Chondrocyte (in vitro differentiated cells): Measurements from ENCODE around the gene ANKRD11. TPM values are rescaled to one million over a fixed set of nuclear protein-coding genes. Genes with fewer than 3 reads are reported as not detected.
"Not testable (repeated sequence)": the region's sequence is repeated elsewhere in the genome, so short reads cannot be mapped to it uniquely, and the experiment has no call there.

Source experiments
- DNase-seq: peaks from one replicate; pipeline ENCODE4 v3.0.0; 2021; ENCODE audit warnings: mixed read lengths, low spot score
- H3K27ac Mint-ChIP-seq: one replicate; pipeline ENCODE4 v1.8.0; 2021; ENCODE audit warnings: mild to moderate bottlenecking, moderate library complexity, mixed read lengths; ENCODE audit not compliant: unreplicated experiment
- H3K27me3 Mint-ChIP-seq: 2 replicates; pipeline ENCODE4 v1.8.0; 2021; ENCODE audit warnings: low read depth, mixed read lengths
- H3K36me3 Mint-ChIP-seq: 2 replicates; pipeline ENCODE4 v1.8.0; 2021; ENCODE audit warnings: low read depth, mixed read lengths
- H3K4me1 Mint-ChIP-seq: 2 replicates; pipeline ENCODE4 v1.8.0; 2021; ENCODE audit warnings: low read depth, mild to moderate bottlenecking, mixed read lengths
- H3K4me3 Mint-ChIP-seq: one replicate; pipeline ENCODE4 v1.8.0; 2021; ENCODE audit warnings: mild to moderate bottlenecking, moderate library complexity, mixed read lengths; ENCODE audit not compliant: unreplicated experiment
- H3K9me3 Mint-ChIP-seq: 2 replicates; pipeline ENCODE4 v1.8.0; 2021; ENCODE audit warnings: low read depth, mixed read lengths
- total RNA-seq: library from RNA; stranded (reverse); gene quantifications from 3 replicates; pipeline ENCODE4 v1.2.1, GENCODE V29; 2021
- TF ChIP-seq, protein P1 (sequence below): fragments of 200-600 bp; sonication (generic); IDR thresholded peaks from 2 replicates; pipeline ENCODE4 v1.5.0; 2021; ENCODE audit warnings: antibody characterized with exemption, mild to moderate bottlenecking, moderate library complexity

Gene ANKRD11
- total RNA-seq, 1 donor from 2014 or later, result 180 TPM

DNA sequence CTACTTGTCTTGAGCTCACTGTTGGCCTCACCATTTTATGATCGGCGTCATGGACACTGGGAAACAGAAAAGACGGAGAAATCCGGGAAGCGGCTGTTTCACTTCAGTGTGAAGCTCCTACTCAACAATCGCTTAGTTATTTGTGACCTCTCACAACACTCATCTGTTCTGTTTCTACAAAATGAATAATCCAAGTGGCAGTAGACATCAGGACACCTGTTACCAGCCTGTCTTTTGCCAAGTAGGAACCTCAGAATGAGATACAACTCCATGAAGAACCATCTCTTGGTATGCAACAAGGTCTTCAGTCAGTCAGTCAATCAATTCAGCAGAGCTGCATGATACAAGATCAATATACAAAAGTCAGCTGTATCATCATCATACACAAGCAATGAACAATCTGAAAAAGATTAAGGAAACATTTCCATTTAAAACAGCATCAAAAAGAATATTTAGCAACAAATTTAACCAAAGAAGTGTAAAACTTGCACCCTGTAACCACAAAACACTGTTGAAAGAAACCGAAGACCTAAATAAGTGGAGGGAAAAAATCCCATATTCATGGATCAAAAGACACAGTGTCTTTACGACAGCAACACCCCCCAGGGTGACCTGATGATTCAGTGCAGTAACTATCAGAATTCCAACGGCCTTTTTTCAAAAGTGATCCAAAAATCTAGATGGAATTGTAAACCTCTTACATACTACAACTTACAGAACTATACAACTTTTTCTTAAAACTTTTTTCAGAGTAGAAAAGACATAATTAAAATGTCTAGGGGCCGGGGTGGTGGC, 63.4 kb downstream of the ANKRD11 start:
- TF ChIP-seq, protein P1, sequence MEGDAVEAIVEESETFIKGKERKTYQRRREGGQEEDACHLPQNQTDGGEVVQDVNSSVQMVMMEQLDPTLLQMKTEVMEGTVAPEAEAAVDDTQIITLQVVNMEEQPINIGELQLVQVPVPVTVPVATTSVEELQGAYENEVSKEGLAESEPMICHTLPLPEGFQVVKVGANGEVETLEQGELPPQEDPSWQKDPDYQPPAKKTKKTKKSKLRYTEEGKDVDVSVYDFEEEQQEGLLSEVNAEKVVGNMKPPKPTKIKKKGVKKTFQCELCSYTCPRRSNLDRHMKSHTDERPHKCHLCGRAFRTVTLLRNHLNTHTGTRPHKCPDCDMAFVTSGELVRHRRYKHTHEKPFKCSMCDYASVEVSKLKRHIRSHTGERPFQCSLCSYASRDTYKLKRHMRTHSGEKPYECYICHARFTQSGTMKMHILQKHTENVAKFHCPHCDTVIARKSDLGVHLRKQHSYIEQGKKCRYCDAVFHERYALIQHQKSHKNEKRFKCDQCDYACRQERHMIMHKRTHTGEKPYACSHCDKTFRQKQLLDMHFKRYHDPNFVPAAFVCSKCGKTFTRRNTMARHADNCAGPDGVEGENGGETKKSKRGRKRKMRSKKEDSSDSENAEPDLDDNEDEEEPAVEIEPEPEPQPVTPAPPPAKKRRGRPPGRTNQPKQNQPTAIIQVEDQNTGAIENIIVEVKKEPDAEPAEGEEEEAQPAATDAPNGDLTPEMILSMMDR, result no peak
- Mint-ChIP-seq H3K27ac (peak overlapping the region; percentile 42), H3K4me1 (peaks cover 56% of the 10 kb centered on the region), H3K4me3 (no peak overlapping the region), H3K27me3 (no peaks in the 10 kb centered on the region), H3K9me3 (no peaks in the 10 kb centered on the region), H3K36me3 (no peaks in the 10 kb centered on the region)
- DNase-seq, result no peak

DNA sequence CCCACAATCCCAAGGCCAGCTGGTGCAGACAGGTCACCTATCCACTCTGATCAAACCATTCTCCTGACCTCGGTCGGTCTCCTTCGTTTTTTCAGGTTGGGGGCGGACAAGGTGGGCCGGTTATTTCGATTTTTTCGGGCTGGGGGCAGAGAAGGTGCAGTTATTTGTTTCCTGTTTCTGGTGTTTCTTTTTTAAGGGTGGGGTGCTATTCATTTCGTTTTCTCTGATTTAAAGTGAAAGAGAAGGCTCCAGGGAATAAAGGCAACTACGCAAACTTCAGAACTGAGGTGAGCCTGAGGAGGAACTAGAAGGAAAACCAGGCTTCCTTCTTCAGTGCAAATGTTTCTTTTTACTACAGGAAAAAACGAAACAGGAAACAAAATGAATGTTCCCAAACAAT, 64.8 kb downstream of the ANKRD11 start:
- H3K36me3 Mint-ChIP-seq, result peaks cover 2% of the 10 kb centered on the region

DNA sequence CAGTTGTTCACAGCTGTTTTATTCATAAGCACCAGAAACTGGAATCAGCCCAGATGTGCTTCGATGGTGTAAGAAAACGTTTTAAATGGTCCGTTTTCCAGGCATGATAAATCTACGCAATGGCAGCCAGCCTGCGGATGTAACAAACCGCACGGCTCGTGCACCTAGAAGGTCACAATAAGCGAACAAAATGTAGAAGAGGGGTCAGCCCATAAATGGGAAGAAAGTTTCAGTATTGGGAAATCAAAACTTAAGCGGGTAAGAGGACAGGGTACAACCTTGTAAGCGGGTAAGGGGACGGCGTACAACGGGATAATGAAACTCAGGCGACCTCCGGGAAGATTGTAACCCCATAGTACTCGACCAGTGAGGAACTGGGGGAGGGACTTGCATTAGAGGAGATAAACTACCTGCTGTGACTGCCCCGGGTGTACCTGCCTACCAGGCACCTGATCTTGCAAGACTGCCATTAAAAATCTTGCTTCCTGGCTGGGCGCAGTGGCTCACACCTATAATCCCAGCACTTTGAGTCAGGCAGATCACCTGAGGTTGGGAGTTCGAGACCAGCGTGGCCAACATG, 66.6 kb downstream of the ANKRD11 start:
- Mint-ChIP-seq H3K9me3 (no peaks in the 10 kb centered on the region), H3K36me3 (peaks cover 2% of the 10 kb centered on the region), H3K4me3 (no peak overlapping the region), H3K27me3 (no peaks in the 10 kb centered on the region), H3K27ac (peak overlapping the region; percentile 93), H3K4me1 (peaks cover 73% of the 10 kb centered on the region)
- no peak for DNase-seq
- TF ChIP-seq, protein P1, result no peak

More for the DNA sequence above, 64.8 kb downstream of the ANKRD11 start:
- Mint-ChIP-seq H3K9me3 (no peaks in the 10 kb centered on the region), H3K27me3 (no peaks in the 10 kb centered on the region), H3K4me3 (no peak overlapping the region), H3K27ac (peak overlapping the region; percentile 64), H3K4me1 (peaks cover 65% of the 10 kb centered on the region)
- TF ChIP-seq, protein P1, result no peak
- no peak for DNase-seq

DNA sequence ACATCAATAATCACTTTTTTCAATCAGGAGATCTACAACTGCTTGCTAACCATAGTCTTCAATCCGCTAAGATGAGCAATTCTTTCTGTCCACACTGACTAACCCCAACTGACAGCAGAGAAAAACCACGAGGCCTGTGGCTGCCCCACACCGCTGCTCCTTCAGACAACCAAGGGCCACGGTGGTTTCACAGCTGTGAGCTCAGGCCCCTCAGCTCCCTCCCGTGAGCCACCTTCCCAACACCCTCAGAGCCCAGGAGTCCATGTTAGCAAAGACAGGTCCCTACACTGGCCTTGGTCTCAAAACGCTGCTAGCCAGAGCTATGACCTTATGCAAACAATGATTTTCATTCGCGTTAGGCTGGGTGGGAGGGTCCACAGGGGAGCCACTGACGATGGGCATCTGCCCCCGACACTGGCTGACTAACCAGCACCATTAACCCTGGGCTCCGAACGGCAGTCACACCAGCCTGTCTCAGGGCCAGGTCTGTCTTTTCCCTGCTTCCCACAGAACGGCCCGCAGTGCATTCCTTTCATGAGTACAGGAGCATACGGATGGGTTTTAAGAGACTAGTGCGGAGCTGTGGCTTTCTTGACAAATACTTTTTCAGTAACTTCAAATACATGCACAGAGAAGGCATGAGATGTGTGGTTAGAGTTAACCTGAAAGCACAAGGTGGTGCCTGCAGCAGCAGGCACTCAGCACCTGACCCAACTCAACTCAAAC, 67.3 kb downstream of the ANKRD11 start:
- H3K36me3 Mint-ChIP-seq, result peaks cover 2% of the 10 kb centered on the region
- H3K4me1 Mint-ChIP-seq, result peaks cover 77% of the 10 kb centered on the region
- DNase-seq, result no peak
- peak overlapping the region; percentile 93 for H3K27ac Mint-ChIP-seq
- TF ChIP-seq, protein P1, result no peak
- H3K27me3 Mint-ChIP-seq, result no peaks in the 10 kb centered on the region
- H3K9me3 Mint-ChIP-seq, result no peaks in the 10 kb centered on the region
- peak overlapping the region; percentile 42 for H3K4me3 Mint-ChIP-seq

DNA sequence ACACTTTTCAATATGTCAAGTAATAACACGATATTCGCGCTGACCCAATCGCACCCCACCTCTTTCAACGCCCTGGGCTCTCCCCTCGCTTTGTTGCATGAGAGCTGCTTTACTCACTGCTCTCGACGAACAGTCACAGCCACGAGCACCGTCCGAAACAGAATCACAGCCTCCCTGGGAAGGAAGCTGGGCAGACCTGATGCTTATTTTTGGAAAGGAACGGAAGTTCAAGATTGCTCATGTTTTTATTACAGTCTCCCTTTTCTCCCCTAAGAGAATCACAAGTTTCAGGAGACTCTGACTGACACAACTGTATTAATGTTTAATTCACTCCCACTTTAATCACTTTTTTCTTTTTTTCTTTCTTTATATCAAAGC, 67.8 kb downstream of the ANKRD11 start:
- peaks cover 2% of the 10 kb centered on the region for H3K36me3 Mint-ChIP-seq
- H3K9me3 Mint-ChIP-seq, result no peaks in the 10 kb centered on the region
- H3K4me3 Mint-ChIP-seq, result peak overlapping the region; percentile 42
- H3K27ac Mint-ChIP-seq, result peak overlapping the region; percentile 93
- H3K4me1 Mint-ChIP-seq, result peaks cover 83% of the 10 kb centered on the region
- TF ChIP-seq, protein P1, result no peak
- DNase-seq, result no peak
- H3K27me3 Mint-ChIP-seq, result no peaks in the 10 kb centered on the region

DNA sequence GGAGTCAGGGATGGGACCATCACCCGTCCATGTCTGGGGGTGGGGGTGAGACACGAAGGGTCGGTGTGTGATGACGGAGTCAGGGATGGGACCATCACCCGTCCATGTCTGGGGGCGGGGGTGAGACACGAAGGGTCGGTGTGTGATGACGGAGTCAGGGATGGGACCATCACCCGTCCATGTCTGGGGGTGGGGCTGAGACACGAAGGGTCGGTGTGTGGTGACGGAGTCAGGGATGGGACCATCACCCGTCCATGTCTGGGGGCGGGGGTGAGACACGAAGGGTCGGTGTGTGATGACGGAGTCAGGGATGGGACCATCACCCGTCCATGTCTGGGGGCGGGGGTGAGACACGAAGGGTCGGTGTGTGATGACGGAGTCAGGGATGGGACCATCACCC, 69.1 kb downstream of the ANKRD11 start:
- not testable (repeated sequence) for H3K27ac Mint-ChIP-seq, H3K27me3 Mint-ChIP-seq, H3K36me3 Mint-ChIP-seq, H3K9me3 Mint-ChIP-seq, DNase-seq, H3K4me3 Mint-ChIP-seq
- peaks cover 80% of the 10 kb centered on the region for H3K4me1 Mint-ChIP-seq
